Gastroesophageal sphincter (tissue), 4 donors: ENCODE measurements around the gene CLCN1. TPM values are rescaled to one million over a fixed set of nuclear protein-coding genes. Genes with fewer than 3 reads are reported as not detected.

Experiments
- ATAC-seq: fragments of 150-250 bp; one replicate; pipeline ENCODE4 v1.9.1; 2016; ENCODE audit warnings: mild to moderate bottlenecking, moderate library complexity
- H3K27ac ChIP-seq, 4 donors: fragments of 200-600 bp; sonication (generic) in 3 of 4; 1 replicate in 3 of 4; 2 replicates in 1 of 4; pipeline ENCODE4 v1.5.1; 2016 to 2019
- H3K27me3 ChIP-seq: fragments of 200-600 bp; sonication (generic); one replicate; pipeline ENCODE4 v1.5.1; 2019
- H3K36me3 ChIP-seq, 2 donors: fragments of 200-600 bp; sonication (generic); one replicate each; pipeline ENCODE4 v1.5.1; 2019; ENCODE audit warnings: control low read depth in 1 of 2
- H3K4me1 ChIP-seq, 3 donors: fragments of 200-600 bp; sonication (generic); 1 replicate in 2 of 3; 2 replicates in 1 of 3; pipeline ENCODE4 v1.5.1; 2016 to 2019; ENCODE audit warnings: control low read depth in 2 of 3
- H3K4me3 ChIP-seq, 2 donors: fragments of 200-600 bp; sonication (generic); one replicate each; pipeline ENCODE4 v1.5.1; 2019; ENCODE audit warnings: mild to moderate bottlenecking in 1 of 2, moderate library complexity in 1 of 2
- H3K9me3 ChIP-seq, 3 donors: fragments of 200-600 bp; sonication (generic); one replicate each; pipeline ENCODE4 v1.5.1; 2017 to 2019; ENCODE audit warnings: control low read depth in 2 of 3
- CTCF ChIP-seq, 4 experiments: fragments of 200-600 bp in 2 of 4; fragments of 450-650 bp in 2 of 4; sonication (generic) in 1 of 4; IDR thresholded peaks; one replicate each; pipeline ENCODE4 v1.5.1; 2017 to 2019; ENCODE audit warnings: antibody characterized with exemption in 4 of 4, mild to moderate bottlenecking in 2 of 4, moderate library complexity in 2 of 4
- EP300 ChIP-seq: sonication (generic); formaldehyde crosslinking; IDR thresholded peaks from one replicate; pipeline ENCODE4 v1.6.1; 2017; ENCODE audit warnings: antibody characterized with exemption, mild to moderate bottlenecking
- POLR2A ChIP-seq, 2 donors: fragments of 450-650 bp; IDR thresholded peaks; one replicate each; pipeline ENCODE4 v1.6.1; 2017; ENCODE audit warnings: antibody characterized with exemption in 2 of 2, mild to moderate bottlenecking in 2 of 2, moderate library complexity in 1 of 2
- POLR2AphosphoS5 ChIP-seq: sonication (generic); formaldehyde crosslinking; IDR thresholded peaks from one replicate; pipeline ENCODE4 v1.6.1; 2017; ENCODE audit warnings: antibody characterized with exemption
- WGBS, 2 donors: methylation state at CpG; one replicate each; pipeline ENCODE4 v1.1.5; 2018; ENCODE audit warnings: low coverage in 1 of 2; 5-methylcytosine and 5-hydroxymethylcytosine counted together
- total RNA-seq, 4 donors: library from RNA; depleted of rRNA; stranded (reverse); fragments of >200 nt; gene quantifications; one replicate each; pipeline ENCODE4 v1.1.0, GENCODE V29; 2016

CLCN1 gene
- total RNA-seq, 4 donors from 2014 or later, result not detected

DNA sequence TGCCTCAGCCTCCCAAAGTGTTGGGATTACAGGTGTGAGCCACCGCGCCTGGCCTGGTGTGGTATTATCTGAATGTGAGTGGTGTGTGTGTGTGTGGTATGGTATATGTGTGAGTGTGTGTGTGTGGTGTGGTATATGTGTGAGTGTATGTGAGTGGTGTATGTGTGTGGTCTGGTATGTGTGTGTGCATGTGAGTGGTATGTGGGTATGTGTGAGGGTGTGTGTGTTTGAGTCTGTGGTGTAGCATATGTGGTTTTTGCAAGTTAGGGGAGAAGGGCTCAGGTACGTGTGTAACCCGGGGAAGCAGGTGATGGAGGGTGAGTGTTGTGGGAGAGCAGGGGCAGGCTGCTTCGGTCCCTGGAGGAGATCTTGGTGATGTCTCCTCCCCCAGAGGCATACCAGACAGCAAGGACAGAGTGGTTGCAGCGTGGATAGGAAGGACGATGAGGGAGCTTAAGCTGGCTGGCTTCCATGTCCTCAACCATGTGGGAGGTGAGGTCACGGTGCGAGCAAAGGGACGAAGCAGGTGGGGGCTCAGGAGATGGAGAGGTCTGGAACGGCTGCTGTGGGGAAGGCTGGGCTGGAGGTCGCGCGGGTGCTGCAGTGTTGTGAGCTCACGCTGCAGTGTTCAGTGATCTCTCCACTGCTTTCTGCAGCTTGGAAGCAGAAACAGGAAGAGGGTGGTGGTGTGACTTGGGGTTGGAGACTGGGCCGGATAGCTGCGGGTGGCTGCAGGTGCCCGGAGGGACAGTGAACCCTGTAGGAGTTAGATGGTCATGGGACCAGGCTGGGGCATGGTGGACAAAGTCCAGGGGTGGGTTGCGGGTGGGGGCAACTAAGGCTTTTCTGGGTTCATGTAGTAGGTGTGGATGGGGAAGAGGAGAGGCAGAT, 70.2 kb downstream of the CLCN1 start:
- no peak for TF ChIP-seq CTCF (IDR thresholded peaks at IDR 0.05)
- TF ChIP-seq EP300, result no peak
- peak; percentile 37 for TF ChIP-seq POLR2AphosphoS5
- no peak for TF ChIP-seq POLR2A (IDR thresholded peaks at IDR 0.05)
- Histone ChIP-seq H3K36me3 (peaks cover 0 to 44% of the 10 kb centered on the region in 2 donors), H3K4me3 (peak overlapping the region in 1 of 2 donors; percentile 27), H3K9me3 (no peaks in the 10 kb centered on the region), H3K4me1 (peaks cover 3 to 92% (median 70%) of the 10 kb centered on the region in 3 donors), H3K27me3 (no peaks in the 10 kb centered on the region), H3K27ac (peak overlapping the region; percentile 12 to 100 (median 99))
- ATAC-seq, result no peak
- WGBS, 2 donors, result 22 to 29% methylated on average over 16 to 18 of the region's 19 CpGs

- peaks cover 0 to 44% of the 10 kb centered on the region in 2 donors for H3K36me3 ChIP-seq
These were observed 71.5 kb downstream of the CLCN1 start for GRCh38 chr7:143387156-143387975.

GRCh38 chr7:143388051-143388450, 72.1 kb downstream of the CLCN1 start:
- H3K27ac ChIP-seq, result peak overlapping the region in 3 of 4 donors; percentile 99 to 100 (median 99)
- H3K4me1 ChIP-seq, result peaks cover 3 to 100% (median 80%) of the 10 kb centered on the region in 3 donors
- TF ChIP-seq POLR2A (IDR thresholded peaks at IDR 0.05), result no peak
- no peak for TF ChIP-seq POLR2AphosphoS5
- TF ChIP-seq CTCF (IDR thresholded peaks at IDR 0.05), result no peak
- TF ChIP-seq EP300, result no peak
- H3K36me3 ChIP-seq, result peaks cover 0 to 44% of the 10 kb centered on the region in 2 donors
- H3K4me3 ChIP-seq, result no peak overlapping the region
- no peak for ATAC-seq
- 73% methylated on average over 2 of the region's 10 CpGs; no CpG with 5 or more reads in 1 of the 2 donors for WGBS, 2 donors
- H3K27me3 ChIP-seq, result no peaks in the 10 kb centered on the region
- H3K9me3 ChIP-seq, result no peaks in the 10 kb centered on the region

More at GRCh38 chr7:143387156-143387975, 71.5 kb downstream of the CLCN1 start:
- H3K27ac ChIP-seq, result peak overlapping the region in 3 of 4 donors; percentile 99 to 100 (median 99)
- peaks cover 3 to 100% (median 80%) of the 10 kb centered on the region in 3 donors for H3K4me1 ChIP-seq
- WGBS, 2 donors, result 61 to 63% methylated on average over 3 to 5 of the region's 23 CpGs
- H3K4me3 ChIP-seq, result no peak overlapping the region
- H3K9me3 ChIP-seq, result no peaks in the 10 kb centered on the region
- no peak for ATAC-seq
- no peaks in the 10 kb centered on the region for H3K27me3 ChIP-seq
- TF ChIP-seq CTCF (IDR thresholded peaks at IDR 0.05) (peak in 2 of 4 experiments; percentile 15 to 28), POLR2AphosphoS5 (peak; percentile 27), POLR2A (IDR thresholded peaks at IDR 0.05) (no peak)

- Histone ChIP-seq H3K36me3 (peaks cover 0 to 44% of the 10 kb centered on the region in 2 donors), H3K4me1 (peaks cover 3 to 100% (median 80%) of the 10 kb centered on the region in 3 donors), H3K27me3 (no peaks in the 10 kb centered on the region), H3K9me3 (no peaks in the 10 kb centered on the region), H3K4me3 (no peak overlapping the region), H3K27ac (peak overlapping the region; percentile 1 to 100 (median 99))
- WGBS, 2 donors, result 62% methylated on average over 7 of the region's 28 CpGs; no CpG with 5 or more reads in 1 of the 2 donors
- TF ChIP-seq CTCF (IDR thresholded peaks at IDR 0.05) (no peak), POLR2AphosphoS5 (peak; percentile 14), POLR2A (IDR thresholded peaks at IDR 0.05) (no peak), EP300 (no peak)
- no peak for ATAC-seq
These were observed 72.7 kb downstream of the CLCN1 start for GRCh38 chr7:143388491-143389101.
